Endothelial cell of umbilical vein (primary cell): ENCODE data around the gene LITAF. TPM values are rescaled to one million over a fixed set of nuclear protein-coding genes. Genes with fewer than 3 reads are reported as not detected.

Experiments used
- BruUV-seq: library from RNA; stranded (reverse); fragments of 400-500 nt; replicated peaks from 2 replicates; lab custom pipeline; 2021; lab: Mats Ljungman, UMichigan
- CTCF ChIA-PET: fragments of 300-600, 350-600 bp; sonication (Branson Sonifier 250); formaldehyde crosslinking; loops from one replicate; lab custom pipeline; 2021; ENCODE audit warnings: antibody characterized with exemption, inconsistent platforms; lab: Charles Lee
- POLR2A ChIA-PET: fragments of 300-600, 350-600 bp; sonication (Branson Sonifier 250); formaldehyde crosslinking; loops from one replicate; lab custom pipeline; 2021; ENCODE audit warnings: antibody characterized with exemption, inconsistent platforms; lab: Charles Lee
- DNase-seq: peaks from one replicate; pipeline ENCODE4 v3.0.0-alpha.2; 2011; ENCODE audit warnings: low read depth, low spot score
- FAIRE-seq: peaks from 2 replicates; lab custom pipeline; 2011; peaks lifted over from hg19 to GRCh38; lab: Jason Lieb, UNC
- H2AFZ ChIP-seq: 2 replicates; pipeline ENCODE4 v1.6.0; 2012; ENCODE audit warnings: low read depth, low read length, control low read depth, inconsistent platforms
- H3K27ac ChIP-seq: 2 replicates; pipeline ENCODE4 v1.5.1; 2011; ENCODE audit warnings: low read depth, mild to moderate bottlenecking, control low read depth, low read length, moderate library complexity; ENCODE audit not compliant: insufficient read depth
- H3K27me3 ChIP-seq, 2 experiments: 2 replicates each; pipeline versions ENCODE4 v1.6.0 to v1.6.1; 2011; ENCODE audit warnings: low read length in 2 of 2, mixed read lengths in 1 of 2; ENCODE audit not compliant: control insufficient read depth in 2 of 2, insufficient read depth in 2 of 2
- H3K36me3 ChIP-seq, 2 experiments: 2 replicates in 1 of 2; 3 replicates in 1 of 2; pipeline ENCODE4 v1.5.1; 2011; ENCODE audit warnings: low read length in 2 of 2, mild to moderate bottlenecking in 1 of 2, moderate library complexity in 1 of 2; ENCODE audit not compliant: control insufficient read depth in 2 of 2, insufficient read depth in 2 of 2; ENCODE audit errors: extremely low read depth in 1 of 2
- H3K4me1 ChIP-seq: 3 replicates; pipeline ENCODE4 v1.5.1; 2011; ENCODE audit warnings: mild to moderate bottlenecking, low read length; ENCODE audit not compliant: control insufficient read depth, insufficient read depth; ENCODE audit errors: extremely low read depth
- H3K4me2 ChIP-seq: 2 replicates; pipeline ENCODE4 v1.6.1; 2011; ENCODE audit warnings: low read length, control low read depth, mixed read lengths; ENCODE audit not compliant: insufficient read depth
- H3K4me3 ChIP-seq, 3 experiments: fragments of 200-600 bp in 1 of 3; sonication (generic), shearing (Covaris generic) in 1 of 3; replicated peaks in 1 of 3; 2 replicates each; pipeline ENCODE4 v1.5.1; 2011 to 2016; ENCODE audit warnings: control low read depth in 3 of 3, low read length in 3 of 3, mild to moderate bottlenecking in 2 of 3, inconsistent platforms in 1 of 3, low read depth in 1 of 3, moderate library complexity in 1 of 3; ENCODE audit not compliant: insufficient read depth in 1 of 3
- H3K79me2 ChIP-seq: 2 replicates; pipeline ENCODE4 v1.6.0; 2012; ENCODE audit warnings: low read length, inconsistent platforms; ENCODE audit not compliant: control insufficient read depth, insufficient read depth
- H3K9ac ChIP-seq: replicated peaks from 2 replicates; pipeline ENCODE3; 2011; ENCODE audit warnings: low read length, control low read depth; ENCODE audit not compliant: insufficient read depth; ENCODE audit errors: extremely low read depth
- H3K9me1 ChIP-seq: replicated peaks from 3 replicates; pipeline ENCODE4 v1.6.0; 2011; ENCODE audit warnings: mild to moderate bottlenecking, low read length; ENCODE audit not compliant: control insufficient read depth, insufficient read depth; ENCODE audit errors: extremely low read depth
- H3K9me3 ChIP-seq: replicated peaks from 2 replicates; pipeline ENCODE4 v1.5.1; 2012; ENCODE audit warnings: low read length, inconsistent platforms; ENCODE audit not compliant: control insufficient read depth, insufficient read depth
- H4K20me1 ChIP-seq: replicated peaks from 2 replicates; pipeline ENCODE3; 2011; ENCODE audit warnings: mild to moderate bottlenecking, low read length; ENCODE audit not compliant: control insufficient read depth, insufficient read depth; ENCODE audit errors: extremely low read depth
- EZH2 ChIP-seq: IDR thresholded peaks from 2 replicates; pipeline ENCODE4 v1.6.1; 2012; ENCODE audit warnings: borderline replicate concordance, low read depth, mild to moderate bottlenecking, moderate library complexity, low read length, inconsistent platforms; ENCODE audit not compliant: severe bottlenecking
- FOS ChIP-seq: IDR thresholded peaks from 2 replicates; pipeline ENCODE4 v1.6.1; 2011; ENCODE audit warnings: mild to moderate bottlenecking, low read length, moderate library complexity, borderline replicate concordance; ENCODE audit not compliant: insufficient read depth
- GATA2 ChIP-seq: IDR thresholded peaks from 2 replicates; pipeline ENCODE4 v1.7.0; 2011; ENCODE audit warnings: low read depth, mild to moderate bottlenecking, moderate library complexity, mixed read lengths, low read length; ENCODE audit not compliant: insufficient read length, insufficient read depth
- JUN ChIP-seq: IDR thresholded peaks from 2 replicates; pipeline ENCODE4 v1.6.1; 2011; ENCODE audit warnings: borderline replicate concordance, low read depth; ENCODE audit not compliant: insufficient read length, insufficient read depth
- MYC ChIP-seq: IDR thresholded peaks from one replicate; pipeline ENCODE4 v1.6.1; 2011; ENCODE audit warnings: mild to moderate bottlenecking, low read depth, low read length
- POLR2A ChIP-seq: IDR thresholded peaks from 2 replicates; pipeline ENCODE4 v1.6.1; 2012; ENCODE audit warnings: low read depth, mild to moderate bottlenecking, control low read depth, low read length
- POLR2AphosphoS5 ChIP-seq: IDR thresholded peaks from 2 replicates; pipeline ENCODE4 v1.6.1; 2012; ENCODE audit warnings: low read depth, mild to moderate bottlenecking, control low read depth, low read length, moderate library complexity; ENCODE audit not compliant: insufficient read depth
- dilution Hi-C: fragments of 300-500 bp; cut with MboI; formaldehyde crosslinking; loops from one replicate; pipeline ENCODE4 v1.15.0; 2019; ENCODE audit warnings: low sequenced_read_pairs; ENCODE audit not compliant: extremely low pct_ligation_motif_present
- intact Hi-C: fragments of 100-400 bp; cut with micrococcal nuclease; formaldehyde crosslinking; loops from one replicate; pipeline ENCODE4 v1.10.0; 2022
- polyA plus RNA-seq, 4 experiments: library from polyadenylated mRNA; depleted of rRNA in 3 of 4; stranded (reverse) in 3 of 4; unstranded in 1 of 4; fragments of >200 nt; gene quantifications; 2 replicates each; pipeline versions ENCODE4 v1.2.1 to v1.2.3, GENCODE V29; 2011 to 2012; ENCODE audit warnings: missing spikeins in 1 of 4
- total RNA-seq: library from RNA; stranded (reverse); gene quantifications from 2 replicates; pipeline ENCODE4 v1.2.3, GENCODE V29; 2021
- TF ChIP-seq, protein P1 (sequence below), 2 donors: IDR thresholded peaks; 1 replicate in 1 of 2; 2 replicates in 1 of 2; pipeline ENCODE4 v1.5.1; 2011; ENCODE audit warnings: low read length in 2 of 2, mild to moderate bottlenecking in 2 of 2, moderate library complexity in 2 of 2, control low read depth in 1 of 2, inconsistent platforms in 1 of 2, low read depth in 1 of 2; ENCODE audit not compliant: insufficient read depth in 1 of 2; ENCODE audit errors: extremely low read depth in 1 of 2
- TF ChIP-seq, protein P2 (sequence below): IDR thresholded peaks from 2 replicates; pipeline ENCODE4 v1.6.1; 2011; ENCODE audit not compliant: insufficient read depth, insufficient read length

LITAF gene
- total and polyA plus RNA-seq, 2 donors (not counting 3 experiments of a cell fraction or from before 2014, with no cell fraction given), result 15.2 to 27.2 TPM

DNA sequence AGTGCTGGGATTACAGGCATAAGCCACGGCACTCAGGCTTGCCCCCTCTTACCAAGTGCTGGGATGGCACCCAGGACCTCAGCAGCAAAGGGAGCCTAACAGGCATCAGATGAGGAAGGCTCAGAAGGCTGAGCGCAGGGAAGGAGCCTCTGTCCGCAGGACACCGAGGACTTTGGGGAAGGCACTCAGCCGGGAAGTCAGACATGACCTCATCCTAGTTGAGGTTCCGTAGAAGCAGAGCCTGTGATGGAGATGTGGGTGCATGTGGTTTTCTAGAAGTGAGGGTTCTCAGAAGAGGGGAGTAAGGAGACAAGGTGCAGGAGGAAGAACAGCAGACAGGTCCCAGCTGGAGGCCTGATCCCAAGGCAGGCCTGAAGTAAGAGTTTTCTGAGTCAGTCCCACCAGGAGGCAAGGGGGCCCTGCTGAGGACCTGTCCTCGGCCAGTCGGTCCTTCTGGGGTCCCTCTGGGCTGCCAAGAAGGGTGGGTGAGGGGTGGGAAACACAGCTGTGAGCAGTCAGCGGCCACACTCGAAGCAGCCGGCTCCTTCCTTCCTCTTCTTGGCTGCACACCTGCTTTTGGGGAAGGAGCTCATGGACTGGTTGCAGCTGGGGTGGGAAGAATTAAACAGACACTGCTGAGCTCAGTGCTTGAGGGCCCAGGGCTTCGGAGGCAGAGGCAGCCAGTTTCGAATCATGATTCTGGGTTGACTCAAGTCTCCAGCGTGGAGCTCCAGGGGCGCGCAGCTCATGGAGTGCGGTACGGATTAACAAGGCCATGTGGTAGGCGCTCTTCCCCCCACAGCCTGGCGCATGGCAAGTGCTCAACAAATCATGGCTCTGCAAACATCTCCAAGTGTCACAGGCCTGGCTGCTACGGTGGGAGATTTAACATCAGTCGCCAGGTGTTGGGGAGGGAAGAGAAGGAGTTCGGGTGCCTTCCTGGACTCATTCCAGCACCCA, 42.6 kb upstream of the LITAF start:
- H3K4me1 ChIP-seq, result no peaks in the 10 kb centered on the region
- dilution Hi-C loops (no loop called here), intact Hi-C loops (no loop called here)
- H3K27me3 ChIP-seq, result no peaks in the 10 kb centered on the region
- H3K4me2 ChIP-seq, result no peak overlapping the region
- DNase-seq, result no peak
- no peak overlapping the region for H3K27ac ChIP-seq
- no peak overlapping the region for H3K9ac ChIP-seq
- H3K9me3 ChIP-seq, result no peaks in the 10 kb centered on the region
- H3K9me1 ChIP-seq, result no peaks in the 10 kb centered on the region
- no peak overlapping the region for H2AFZ ChIP-seq
- no peak for FAIRE-seq
- CTCF ChIA-PET, result interaction anchor here (0.7 to 1.3 kb wide), 4 partner anchors 11 to 222 kb away, joined by 3 to 7 read pairs (median 4); partner anchors contain the start of gene LITAF
- H3K4me3 ChIP-seq, result no peak overlapping the region
- TF ChIP-seq GATA2 (no peak), POLR2A (no peak), EZH2 (no peak), MYC (no peak), JUN (no peak), FOS (no peak), POLR2AphosphoS5 (no peak)
- TF ChIP-seq, protein P1, sequence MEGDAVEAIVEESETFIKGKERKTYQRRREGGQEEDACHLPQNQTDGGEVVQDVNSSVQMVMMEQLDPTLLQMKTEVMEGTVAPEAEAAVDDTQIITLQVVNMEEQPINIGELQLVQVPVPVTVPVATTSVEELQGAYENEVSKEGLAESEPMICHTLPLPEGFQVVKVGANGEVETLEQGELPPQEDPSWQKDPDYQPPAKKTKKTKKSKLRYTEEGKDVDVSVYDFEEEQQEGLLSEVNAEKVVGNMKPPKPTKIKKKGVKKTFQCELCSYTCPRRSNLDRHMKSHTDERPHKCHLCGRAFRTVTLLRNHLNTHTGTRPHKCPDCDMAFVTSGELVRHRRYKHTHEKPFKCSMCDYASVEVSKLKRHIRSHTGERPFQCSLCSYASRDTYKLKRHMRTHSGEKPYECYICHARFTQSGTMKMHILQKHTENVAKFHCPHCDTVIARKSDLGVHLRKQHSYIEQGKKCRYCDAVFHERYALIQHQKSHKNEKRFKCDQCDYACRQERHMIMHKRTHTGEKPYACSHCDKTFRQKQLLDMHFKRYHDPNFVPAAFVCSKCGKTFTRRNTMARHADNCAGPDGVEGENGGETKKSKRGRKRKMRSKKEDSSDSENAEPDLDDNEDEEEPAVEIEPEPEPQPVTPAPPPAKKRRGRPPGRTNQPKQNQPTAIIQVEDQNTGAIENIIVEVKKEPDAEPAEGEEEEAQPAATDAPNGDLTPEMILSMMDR (IDR thresholded peaks at IDR 0.05; ENCODE audit: extremely low read depth in 1 of 2, insufficient read depth in 1 of 2, low read depth in 1 of 2, low read length in 2 of 2), result no peak
- TF ChIP-seq, protein P2, sequence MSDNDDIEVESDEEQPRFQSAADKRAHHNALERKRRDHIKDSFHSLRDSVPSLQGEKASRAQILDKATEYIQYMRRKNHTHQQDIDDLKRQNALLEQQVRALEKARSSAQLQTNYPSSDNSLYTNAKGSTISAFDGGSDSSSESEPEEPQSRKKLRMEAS, result no peak
- BruUV-seq, result no TSS peak
- no peaks in the 10 kb centered on the region for H3K36me3 ChIP-seq
- H3K79me2 ChIP-seq, result no peaks in the 10 kb centered on the region
- H4K20me1 ChIP-seq, result no peaks in the 10 kb centered on the region
- POLR2A ChIA-PET, result interaction anchor here (0.6 to 0.7 kb wide), 2 partner anchors 31 to 105 kb away, joined by 4 to 9 read pairs; no protein-coding TSS in a partner anchor
